OCI-LY7 (cell line): Measurements from ENCODE around the gene DGCR2. TPM values are rescaled to one million over a fixed set of nuclear protein-coding genes. Genes with fewer than 3 reads are reported as not detected.
"Not testable (repeated sequence)": the region's sequence is repeated elsewhere in the genome, so short reads cannot be mapped to it uniquely, and the experiment has no call there.

Source experiments
- BruUV-seq: library from RNA; stranded (reverse); fragments of 400-500 nt; replicated peaks from 2 replicates; lab custom pipeline; 2021; lab: Mats Ljungman, UMichigan
- CTCF ChIA-PET: fragments of 300-600 bp; sonication (Branson Sonifier 250); formaldehyde crosslinking; loops from one replicate; lab custom pipeline; 2022; ENCODE audit warnings: antibody characterized with exemption; ENCODE audit not compliant: unreplicated experiment; lab: Charles Lee
- POLR2A ChIA-PET: fragments of 300-600 bp; sonication (Branson Sonifier 250); formaldehyde crosslinking; loops from one replicate; lab custom pipeline; 2022; ENCODE audit warnings: antibody characterized with exemption; lab: Charles Lee
- DNase-seq: peaks from one replicate; pipeline ENCODE4 v3.0.0-alpha.2; 2015; ENCODE audit warnings: low spot score
- H2AFZ ChIP-seq: fragments of 200-600 bp; sonication (generic), shearing (Covaris generic); 2 replicates; pipeline ENCODE4 v1.6.1; 2014; ENCODE audit warnings: mild to moderate bottlenecking, antibody characterized with exemption, low read length, moderate library complexity
- H3K27ac ChIP-seq: fragments of 200-600 bp; sonication (generic); 2 replicates; pipeline ENCODE4 v1.5.1; 2014; ENCODE audit warnings: mixed run types, low read depth, mild to moderate bottlenecking, moderate library complexity, low read length, inconsistent platforms; ENCODE audit not compliant: poor library complexity, severe bottlenecking
- H3K36me3 ChIP-seq: fragments of 200-600 bp; sonication (generic); 2 replicates; pipeline ENCODE4 v1.6.1; 2014; ENCODE audit warnings: mild to moderate bottlenecking, antibody characterized with exemption, low read length, moderate library complexity, mixed read lengths; ENCODE audit not compliant: insufficient read depth
- H3K4me1 ChIP-seq: fragments of 200-600 bp; sonication (generic); 2 replicates; pipeline ENCODE4 v1.5.1; 2014; ENCODE audit warnings: mild to moderate bottlenecking, low read length; ENCODE audit not compliant: insufficient read depth, poor library complexity, severe bottlenecking
- H3K4me2 ChIP-seq: fragments of 200-600 bp; sonication (generic); 2 replicates; pipeline ENCODE4 v1.6.1; 2014; ENCODE audit warnings: mild to moderate bottlenecking, low read length
- H3K4me3 ChIP-seq: fragments of 200-600 bp; sonication (generic); 2 replicates; pipeline ENCODE4 v1.5.1; 2014; ENCODE audit warnings: mild to moderate bottlenecking, low read depth, low read length; ENCODE audit not compliant: poor library complexity, severe bottlenecking
- H3K79me2 ChIP-seq: fragments of 200-600 bp; sonication (generic); 2 replicates; pipeline ENCODE4 v1.6.1; 2016; ENCODE audit warnings: low read depth, mild to moderate bottlenecking, low read length, moderate library complexity, mixed read lengths; ENCODE audit not compliant: insufficient read depth
- H3K9me2 ChIP-seq: fragments of 200-600 bp; sonication (generic); 2 replicates; pipeline ENCODE4 v1.6.1; 2016; ENCODE audit warnings: mild to moderate bottlenecking, low read length, mixed read lengths; ENCODE audit not compliant: insufficient read depth
- H3K9me3 ChIP-seq: fragments of 200-600 bp; sonication (generic); 2 replicates; pipeline ENCODE4 v1.6.1; 2014; ENCODE audit warnings: mild to moderate bottlenecking, mixed run types, low read length, mixed read lengths
- H4K20me1 ChIP-seq: fragments of 200-600 bp; sonication (generic); 2 replicates; pipeline ENCODE4 v1.6.1; 2014; ENCODE audit warnings: mild to moderate bottlenecking, antibody characterized with exemption, low read length, moderate library complexity, mixed read lengths; ENCODE audit not compliant: insufficient read depth
- CTCF ChIP-seq: fragments of 200-600 bp; sonication (generic); conservative IDR thresholded peaks from 2 replicates; pipeline ENCODE4 v1.5.1; 2014; ENCODE audit warnings: mild to moderate bottlenecking, antibody characterized with exemption, low read length, moderate library complexity, mixed read lengths
- EZH2phosphoT487 ChIP-seq: fragments of 200-600 bp; sonication (generic); IDR thresholded peaks from 2 replicates; pipeline ENCODE4 v1.6.1; 2018; ENCODE audit warnings: low read depth, borderline replicate concordance, mild to moderate bottlenecking, mixed run types, antibody characterized with exemption, low read length, moderate library complexity, mixed read lengths
- intact Hi-C: fragments of 100-400 bp; cut with micrococcal nuclease; formaldehyde crosslinking; loops from one replicate; pipeline ENCODE4 v1.10.0; 2022; ENCODE audit not compliant: unreplicated experiment
- total RNA-seq, 2 experiments: library from RNA; depleted of rRNA in 1 of 2; stranded (reverse); fragments of >200 nt in 1 of 2; shearing (Covaris generic) in 1 of 2; gene quantifications; 2 replicates each; pipeline ENCODE4 v1.2.3, GENCODE V29; 2014 to 2022

DGCR2 gene
- total RNA-seq, 2 experiments from 2014 or later = 27.6 to 29.7 TPM

- intact Hi-C loops, H3K4me1 ChIP-seq, H2AFZ ChIP-seq, H3K4me3 ChIP-seq, POLR2A ChIA-PET, BruUV-seq, H3K4me2 ChIP-seq, H3K27ac ChIP-seq, H3K9me2 ChIP-seq, H3K9me3 ChIP-seq, H3K36me3 ChIP-seq, H4K20me1 ChIP-seq, DNase-seq, H3K79me2 ChIP-seq: not testable (repeated sequence)
- CTCF ChIA-PET = interaction anchor here (0.6 kb wide), 1 partner anchor 359 kb away, joined by 4 read pairs; no protein-coding TSS in a partner anchor
Measured at GRCh38 chr22:19156109-19156508, 33.9 kb upstream of the DGCR2 start.

- Histone ChIP-seq H3K4me3 (no peak overlapping the region), H3K9me2 (no peaks in the 10 kb centered on the region), H4K20me1 (no peaks in the 10 kb centered on the region), H3K79me2 (no peaks in the 10 kb centered on the region), H3K36me3 (no peaks in the 10 kb centered on the region), H3K27ac (no peak overlapping the region), H3K9me3 (no peaks in the 10 kb centered on the region), H2AFZ (no peak overlapping the region), H3K4me2 (no peak overlapping the region), H3K4me1 (no peaks in the 10 kb centered on the region)
- ChIA-PET CTCF (no interaction called here), POLR2A (no interaction called here)
- BruUV-seq = no TSS peak
- intact Hi-C loops = no loop called here
- TF ChIP-seq EZH2phosphoT487 (no peak), CTCF (no peak)
- DNase-seq = no peak
Measured at GRCh38 chr22:19152942-19153883, 31.0 kb upstream of the DGCR2 start.

- H2AFZ ChIP-seq = no peak overlapping the region
- no peaks in the 10 kb centered on the region for H3K4me1 ChIP-seq
- no peaks in the 10 kb centered on the region for H3K9me3 ChIP-seq
- TF ChIP-seq CTCF (no peak), EZH2phosphoT487 (no peak)
- no peaks in the 10 kb centered on the region for H4K20me1 ChIP-seq
- no peaks in the 10 kb centered on the region for H3K9me2 ChIP-seq
- DNase-seq = no peak
- no peak overlapping the region for H3K4me2 ChIP-seq
- CTCF ChIA-PET = no interaction called here
- H3K27ac ChIP-seq = no peak overlapping the region
- intact Hi-C loops = no loop called here
- no peaks in the 10 kb centered on the region for H3K36me3 ChIP-seq
- no TSS peak for BruUV-seq
- no peak overlapping the region for H3K4me3 ChIP-seq
- POLR2A ChIA-PET = no interaction called here
- no peaks in the 10 kb centered on the region for H3K79me2 ChIP-seq
Measured at GRCh38 chr22:19151329-19152191, 29.3 kb upstream of the DGCR2 start.
